ENCODE measurements around the gene SMPD2. TPM values are rescaled to one million over a fixed set of nuclear protein-coding genes. Genes with fewer than 3 reads are reported as not detected.
"Not testable (repeated sequence)": the region's sequence is repeated elsewhere in the genome, so short reads cannot be mapped to it uniquely, and the experiment has no call there.

Gene SMPD2
- total RNA-seq, 2 donors from 2014 or later: 22.9 to 49.5 TPM

DNA sequence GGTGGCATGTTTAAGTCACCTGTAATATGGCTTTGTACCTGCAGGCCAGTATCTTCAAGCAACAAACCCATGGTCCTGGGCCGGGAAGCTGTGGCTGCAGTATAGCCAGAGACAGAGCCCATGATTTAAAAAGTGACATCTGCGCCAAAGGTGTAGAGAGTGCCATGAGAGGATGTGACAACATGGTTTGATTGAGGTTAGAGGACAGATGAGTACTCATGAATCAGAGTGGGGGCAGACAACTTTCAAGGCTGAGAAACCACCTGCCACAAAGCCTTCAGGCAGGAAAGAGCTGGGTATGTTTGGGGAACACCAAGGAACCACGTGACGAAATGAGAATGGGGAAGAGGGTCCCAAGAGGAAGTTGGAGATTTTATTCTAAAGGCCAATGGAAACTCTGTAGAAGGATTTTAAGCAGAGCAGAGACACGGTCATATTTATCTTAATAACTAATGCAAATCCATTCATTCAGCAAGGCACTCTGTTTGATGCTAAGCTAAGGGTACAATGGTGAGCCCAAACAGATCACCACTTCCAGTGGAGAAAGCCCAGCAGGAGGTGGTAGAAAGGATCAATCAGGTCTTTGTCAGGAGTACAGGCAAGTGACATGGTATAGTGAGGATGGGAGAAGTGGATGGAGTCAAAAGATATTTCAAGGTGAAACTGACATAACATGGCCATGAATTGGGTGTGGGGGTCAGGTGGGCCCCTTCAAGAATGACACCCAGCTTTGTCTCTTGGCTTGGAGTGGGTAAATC, 18.4 kb downstream of the SMPD2 start:
- Mint-ChIP-seq H3K4me3 (peak overlapping the region; percentile 13), H3K27ac (peak overlapping the region; percentile 72), H3K36me3 (ENCODE audit: low read depth) (peaks cover 5% of the 10 kb centered on the region), H3K27me3 (no peaks in the 10 kb centered on the region), H3K4me1 (peaks cover 36% of the 10 kb centered on the region)
- DNase-seq: no peak
- ATAC-seq: peak; percentile 21
- no peaks in the 10 kb centered on the region for H3K9me3 ChIP-seq (ENCODE audit: control insufficient read depth, low read length, poor library complexity, severe bottlenecking)

DNA sequence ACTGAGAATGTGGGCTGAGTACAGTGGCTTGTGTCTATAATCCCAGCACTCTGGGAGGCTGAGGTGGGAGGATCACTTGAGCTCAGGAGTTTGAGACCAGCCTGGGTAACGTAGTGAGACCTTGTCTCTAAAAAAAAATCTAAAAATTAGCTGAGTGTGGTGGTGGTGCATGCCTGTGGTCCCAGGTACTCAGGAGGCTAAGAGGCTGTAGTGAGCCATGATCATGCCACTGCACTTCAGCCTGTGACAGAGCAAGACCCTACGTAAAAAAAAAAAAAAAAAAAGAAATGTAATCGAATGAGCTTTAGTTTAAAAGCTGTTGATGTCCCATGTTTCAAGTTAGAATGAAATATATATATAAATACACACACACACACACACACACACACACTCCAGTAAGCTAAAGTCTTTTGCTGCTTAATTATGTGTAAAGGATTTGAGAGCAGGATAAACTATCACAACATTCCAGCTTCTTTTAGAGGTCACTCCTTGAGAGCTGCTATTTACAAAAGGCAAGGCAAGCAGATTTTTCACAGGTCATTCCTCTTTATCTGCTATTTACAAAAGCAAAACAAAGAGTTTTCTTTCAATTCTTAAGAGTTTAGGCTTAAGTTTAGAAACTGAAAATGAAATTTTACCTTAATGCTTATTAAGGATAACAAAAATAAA, 19.8 kb downstream of the SMPD2 start:
- H3K9me3 ChIP-seq (ENCODE audit: control insufficient read depth, low read length, poor library complexity, severe bottlenecking): no peaks in the 10 kb centered on the region
- Mint-ChIP-seq H3K36me3 (ENCODE audit: low read depth) (peaks cover 7% of the 10 kb centered on the region), H3K27me3 (no peaks in the 10 kb centered on the region), H3K4me1 (peaks cover 33% of the 10 kb centered on the region), H3K27ac (peak overlapping the region; percentile 72), H3K4me3 (no peak overlapping the region)
- DNase-seq (no peak), ATAC-seq (no peak)

DNA sequence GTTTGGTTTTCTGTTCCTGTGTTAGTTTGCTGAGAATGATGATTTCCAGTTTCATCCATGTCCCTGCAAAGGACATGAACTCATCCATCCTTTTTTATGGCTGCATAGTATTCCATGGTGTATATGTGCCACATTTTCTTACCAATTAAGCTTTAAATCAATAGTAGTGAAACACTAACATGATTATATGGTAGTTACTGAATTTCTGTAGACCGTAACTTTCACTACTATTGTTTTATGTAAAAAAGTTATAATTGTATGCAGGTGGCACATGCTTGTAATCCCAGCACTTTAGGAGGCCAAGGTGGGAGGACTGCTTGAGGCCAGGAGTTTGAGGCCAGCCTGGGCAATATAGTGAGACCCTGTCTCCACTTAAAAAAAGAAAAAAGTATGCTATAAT, 20.7 kb downstream of the SMPD2 start:
- not testable (repeated sequence) for H3K9me3 ChIP-seq (ENCODE audit: control insufficient read depth, low read length, poor library complexity, severe bottlenecking); H3K27ac Mint-ChIP-seq; H3K27me3 Mint-ChIP-seq; H3K4me3 Mint-ChIP-seq; H3K36me3 Mint-ChIP-seq (ENCODE audit: low read depth); DNase-seq; ATAC-seq
- peaks cover 38% of the 10 kb centered on the region for H3K4me1 Mint-ChIP-seq

DNA sequence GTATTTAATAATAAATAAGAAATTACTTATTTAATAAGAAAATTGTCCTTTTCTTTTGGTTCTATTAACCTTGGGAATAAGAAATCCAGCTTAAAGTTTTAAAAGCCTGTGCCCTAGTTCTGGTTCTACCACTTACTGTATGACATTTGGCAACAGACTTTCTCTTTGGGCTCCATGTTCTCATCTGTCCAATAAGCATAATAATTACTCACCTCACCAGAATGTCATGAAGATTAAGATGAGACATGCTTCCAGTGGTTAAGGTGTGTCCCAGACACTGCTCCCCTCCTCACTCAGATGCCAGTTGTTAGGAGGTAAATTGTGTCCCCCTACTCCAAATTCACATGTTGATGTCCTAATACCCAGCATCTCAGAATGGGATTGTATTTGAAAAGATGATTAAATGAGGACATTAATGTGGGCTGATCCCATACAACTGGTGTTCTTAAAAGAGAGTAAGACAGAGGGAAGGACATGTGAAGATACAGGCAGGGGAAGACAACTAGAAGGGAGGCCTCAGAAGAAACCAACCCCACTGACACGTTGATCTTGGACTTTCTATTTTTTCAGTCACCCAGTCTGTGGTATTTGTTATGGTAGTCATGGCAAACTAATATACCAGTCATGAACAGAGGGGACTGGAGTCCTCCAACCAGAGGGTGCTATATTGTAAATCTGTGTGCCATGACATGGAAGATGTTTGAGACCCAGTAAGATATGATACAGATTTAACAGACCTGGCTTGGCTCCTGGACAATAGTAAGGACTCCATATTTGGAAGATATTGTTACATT, 21.4 kb downstream of the SMPD2 start:
- H3K36me3 Mint-ChIP-seq (ENCODE audit: low read depth): peaks cover 7% of the 10 kb centered on the region
- ATAC-seq: peak; percentile 37
- peaks cover 35% of the 10 kb centered on the region for H3K4me1 Mint-ChIP-seq
- no peaks in the 10 kb centered on the region for H3K27me3 Mint-ChIP-seq
- no peaks in the 10 kb centered on the region for H3K9me3 ChIP-seq (ENCODE audit: control insufficient read depth, low read length, poor library complexity, severe bottlenecking)
- no peak for DNase-seq
- H3K27ac Mint-ChIP-seq: peak overlapping the region; percentile 67
- no peak overlapping the region for H3K4me3 Mint-ChIP-seq

DNA sequence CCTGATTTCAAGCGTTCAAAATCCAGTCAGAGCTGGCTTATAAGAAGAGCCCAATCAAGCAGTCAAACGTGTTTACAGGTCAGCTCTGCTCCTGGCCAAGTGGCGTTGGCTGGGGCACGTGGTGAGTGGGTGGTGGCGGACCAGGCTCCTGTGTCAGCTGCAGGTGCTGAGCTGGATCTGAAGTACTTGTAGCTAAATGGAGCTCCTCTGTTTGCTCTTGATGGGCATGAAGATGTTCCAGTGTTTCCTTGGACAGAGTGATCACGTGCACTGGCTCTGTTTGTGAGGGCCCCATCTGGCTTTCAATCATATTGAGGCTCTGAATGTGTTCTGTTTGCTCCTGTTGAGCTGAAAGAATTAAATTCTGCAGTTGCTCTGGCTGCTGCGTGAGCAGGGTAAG, 25.2 kb downstream of the SMPD2 start:
- H3K36me3 Mint-ChIP-seq (ENCODE audit: low read depth): peaks cover 20% of the 10 kb centered on the region
- H3K27ac Mint-ChIP-seq: peak overlapping the region; percentile 67
- no peaks in the 10 kb centered on the region for H3K27me3 Mint-ChIP-seq
- no peaks in the 10 kb centered on the region for H3K9me3 ChIP-seq (ENCODE audit: control insufficient read depth, low read length, poor library complexity, severe bottlenecking)
- H3K4me3 Mint-ChIP-seq: no peak overlapping the region
- DNase-seq: no peak
- ATAC-seq: no peak
- peaks cover 31% of the 10 kb centered on the region for H3K4me1 Mint-ChIP-seq

DNA sequence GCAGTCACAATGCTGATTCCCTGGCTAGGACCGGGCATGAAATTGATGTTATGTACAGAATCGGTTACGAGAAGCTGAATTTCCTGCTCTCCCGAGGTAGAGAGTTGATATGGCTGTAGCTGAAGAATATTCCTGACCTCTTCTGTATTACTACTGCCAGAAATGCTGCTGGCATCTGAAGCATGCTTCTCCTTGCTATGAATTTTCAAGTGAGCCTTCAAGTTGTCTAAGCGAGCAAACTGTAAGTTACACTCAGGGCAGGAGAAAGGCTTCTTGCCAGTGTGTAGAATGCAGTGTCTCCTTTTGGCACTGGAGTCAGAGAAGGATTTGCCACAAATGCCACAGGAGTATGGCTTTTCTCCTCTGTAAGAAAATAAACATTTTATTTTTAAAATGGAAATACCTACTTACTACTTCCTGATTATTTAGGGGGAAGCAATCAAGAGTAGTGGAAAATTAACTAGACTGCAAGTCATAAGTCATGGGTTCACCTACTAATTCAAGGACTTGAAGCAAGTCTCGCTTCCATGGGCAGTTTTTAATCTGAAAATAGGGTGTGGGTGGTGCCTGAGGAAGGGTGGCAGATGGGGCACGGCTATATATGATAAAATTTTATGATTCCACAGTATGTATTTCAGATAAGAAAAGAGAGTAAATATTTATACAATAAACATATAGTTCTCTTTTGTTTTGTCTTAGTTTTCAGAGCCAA, 25.8 kb downstream of the SMPD2 start:
- Mint-ChIP-seq H3K4me1 (peaks cover 31% of the 10 kb centered on the region), H3K27me3 (no peaks in the 10 kb centered on the region), H3K27ac (peak overlapping the region; percentile 67), H3K36me3 (ENCODE audit: low read depth) (peaks cover 20% of the 10 kb centered on the region), H3K4me3 (no peak overlapping the region)
- no peaks in the 10 kb centered on the region for H3K9me3 ChIP-seq (ENCODE audit: control insufficient read depth, low read length, poor library complexity, severe bottlenecking)
- DNase-seq (no peak), ATAC-seq (no peak)

DNA sequence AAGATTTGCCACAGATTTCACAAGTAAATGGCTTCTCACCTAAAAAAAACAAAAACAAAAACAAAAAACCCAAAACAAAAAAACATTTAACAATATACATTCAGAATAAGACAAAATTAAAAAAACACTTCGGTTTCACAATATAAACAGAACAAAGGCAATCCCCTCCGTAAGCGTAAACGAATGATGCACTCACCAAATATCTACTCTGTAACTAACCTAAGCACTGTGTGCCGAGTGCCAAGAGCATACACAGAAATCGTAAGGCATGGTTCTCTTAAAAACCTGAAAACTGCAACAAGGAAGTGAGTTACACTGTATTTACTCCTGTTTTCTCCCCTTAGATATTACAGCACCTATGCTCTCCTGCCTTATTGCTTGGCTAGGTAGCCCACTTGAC, 27.2 kb downstream of the SMPD2 start:
- no peaks in the 10 kb centered on the region for H3K27me3 Mint-ChIP-seq
- no peak overlapping the region for H3K4me3 Mint-ChIP-seq
- ATAC-seq: no peak

DNA sequence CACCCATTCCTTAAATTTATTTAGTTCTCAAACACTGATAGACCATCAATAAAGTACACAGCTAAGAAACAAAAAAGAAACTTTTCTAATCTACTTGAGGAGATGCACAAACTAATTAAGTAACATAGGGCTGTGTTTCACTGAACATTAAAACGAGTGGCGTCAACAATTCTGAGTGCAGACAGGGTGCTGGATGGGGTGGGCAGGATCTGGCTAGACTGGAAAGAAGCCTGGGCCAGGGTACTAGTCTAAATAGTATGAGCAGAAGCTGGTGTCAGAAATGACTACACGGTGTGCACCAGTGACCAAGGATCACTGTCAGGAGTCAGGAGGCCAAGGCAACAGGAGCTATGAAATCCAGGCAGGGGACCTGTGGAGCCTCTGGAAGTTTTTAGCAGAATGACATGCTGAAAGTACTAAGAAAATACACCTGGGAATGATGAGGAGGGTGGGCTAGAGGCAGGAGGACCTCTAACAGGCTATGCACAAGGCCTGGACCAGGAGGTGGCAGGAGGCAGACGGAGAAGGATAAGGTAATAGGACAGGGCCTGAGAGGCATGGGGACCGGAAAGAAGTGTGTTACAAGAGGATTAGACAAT, 29.2 kb downstream of the SMPD2 start:
- Mint-ChIP-seq H3K27me3 (no peaks in the 10 kb centered on the region), H3K4me3 (no peak overlapping the region), H3K27ac (peak overlapping the region; percentile 67), H3K4me1 (peaks cover 45% of the 10 kb centered on the region), H3K36me3 (ENCODE audit: low read depth) (peaks cover 24% of the 10 kb centered on the region)
- DNase-seq (no peak), ATAC-seq (no peak)
- H3K9me3 ChIP-seq (ENCODE audit: control insufficient read depth, low read length, poor library complexity, severe bottlenecking): no peaks in the 10 kb centered on the region

More for the DNA sequence above, 27.2 kb downstream of the SMPD2 start:
- H3K4me1 Mint-ChIP-seq: peaks cover 37% of the 10 kb centered on the region
- DNase-seq: no peak
- H3K27ac Mint-ChIP-seq: peak overlapping the region; percentile 67
- peaks cover 17% of the 10 kb centered on the region for H3K36me3 Mint-ChIP-seq (ENCODE audit: low read depth)
- H3K9me3 ChIP-seq (ENCODE audit: control insufficient read depth, low read length, poor library complexity, severe bottlenecking): no peaks in the 10 kb centered on the region

DNA sequence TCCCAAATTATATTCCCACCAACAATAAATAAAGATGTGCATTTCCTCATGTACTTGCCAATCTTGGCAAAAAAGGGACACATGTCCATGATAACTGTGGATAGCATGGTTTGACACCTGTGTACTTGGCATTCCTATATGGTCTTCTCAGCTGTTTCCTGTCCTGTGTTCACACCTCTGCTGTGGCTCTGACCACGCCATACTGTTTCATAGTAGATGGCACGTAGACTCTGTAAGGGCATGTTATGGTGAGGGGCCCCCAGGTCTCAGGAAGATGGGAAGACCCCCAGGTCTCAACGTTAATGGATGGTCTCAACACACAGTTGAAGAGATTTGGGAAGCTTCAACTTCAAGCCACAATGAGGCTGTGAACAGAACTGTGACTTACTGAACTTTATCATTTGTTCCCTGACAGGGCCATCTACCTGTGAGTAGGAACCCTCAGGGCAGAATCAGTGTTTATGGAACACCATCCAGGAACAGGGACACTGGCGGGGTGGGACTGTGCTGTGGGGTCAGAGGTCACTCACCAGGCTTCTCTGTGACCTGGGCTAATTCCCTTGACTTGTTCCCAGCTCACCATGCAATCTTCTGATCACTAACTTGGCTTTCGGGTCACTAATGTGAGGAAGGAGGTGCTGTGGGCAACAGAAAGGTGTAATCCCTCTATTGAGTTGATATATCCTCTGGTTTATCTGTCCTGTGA, 30.7 kb downstream of the SMPD2 start:
- DNase-seq: no peak
- Mint-ChIP-seq H3K4me1 (peaks cover 48% of the 10 kb centered on the region), H3K36me3 (ENCODE audit: low read depth) (peaks cover 24% of the 10 kb centered on the region), H3K4me3 (no peak overlapping the region), H3K27me3 (no peaks in the 10 kb centered on the region), H3K27ac (peak overlapping the region; percentile 67)
- no peak for ATAC-seq
- H3K9me3 ChIP-seq (ENCODE audit: control insufficient read depth, low read length, poor library complexity, severe bottlenecking): no peaks in the 10 kb centered on the region

DNA sequence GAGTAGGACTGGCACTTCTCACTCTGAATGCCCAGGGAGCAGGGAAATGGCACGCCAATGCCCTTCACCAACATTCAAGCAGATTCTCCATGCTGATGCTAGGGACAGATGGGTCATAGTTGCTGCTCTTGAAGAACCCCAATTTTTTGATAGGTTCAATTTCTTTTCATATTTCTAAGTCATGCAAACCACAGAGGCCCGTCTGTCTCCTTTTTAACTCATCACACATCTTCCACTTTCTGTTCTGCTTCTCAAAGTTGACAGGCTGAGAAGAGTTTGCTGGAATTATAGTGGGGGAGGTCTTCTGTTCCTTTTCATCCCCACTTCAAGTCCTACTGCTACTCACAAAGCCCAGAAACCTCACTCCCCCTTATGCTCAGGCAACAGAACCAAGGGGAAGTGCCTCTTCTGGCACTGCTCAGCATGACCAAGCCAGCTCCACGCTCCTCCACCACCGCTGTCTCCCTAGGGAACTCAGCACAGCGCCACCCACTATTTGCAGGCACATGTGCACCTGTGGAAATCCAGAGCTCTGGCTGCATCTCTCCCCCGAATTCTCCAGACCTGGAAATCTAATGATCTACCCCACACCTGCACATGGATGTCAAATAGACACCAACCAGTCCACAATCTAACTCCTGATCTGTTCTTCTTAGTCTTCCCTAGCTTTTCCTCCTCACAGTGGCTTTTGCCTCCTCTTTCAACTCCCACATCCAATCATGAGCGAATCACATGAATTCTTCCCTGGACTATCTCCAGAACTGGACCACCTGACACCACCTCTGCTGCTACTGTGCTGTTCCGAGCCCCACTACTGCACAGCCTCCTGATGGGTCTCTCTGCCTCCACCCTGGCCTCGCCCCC, 31.8 kb downstream of the SMPD2 start:
- peaks cover 52% of the 10 kb centered on the region for H3K4me1 Mint-ChIP-seq
- DNase-seq (no peak), ATAC-seq (no peak)
- no peaks in the 10 kb centered on the region for H3K27me3 Mint-ChIP-seq
- peak overlapping the region; percentile 67 for H3K27ac Mint-ChIP-seq
- H3K9me3 ChIP-seq (ENCODE audit: control insufficient read depth, low read length, poor library complexity, severe bottlenecking): no peaks in the 10 kb centered on the region
- no peak overlapping the region for H3K4me3 Mint-ChIP-seq
- H3K36me3 Mint-ChIP-seq (ENCODE audit: low read depth): peaks cover 24% of the 10 kb centered on the region

DNA sequence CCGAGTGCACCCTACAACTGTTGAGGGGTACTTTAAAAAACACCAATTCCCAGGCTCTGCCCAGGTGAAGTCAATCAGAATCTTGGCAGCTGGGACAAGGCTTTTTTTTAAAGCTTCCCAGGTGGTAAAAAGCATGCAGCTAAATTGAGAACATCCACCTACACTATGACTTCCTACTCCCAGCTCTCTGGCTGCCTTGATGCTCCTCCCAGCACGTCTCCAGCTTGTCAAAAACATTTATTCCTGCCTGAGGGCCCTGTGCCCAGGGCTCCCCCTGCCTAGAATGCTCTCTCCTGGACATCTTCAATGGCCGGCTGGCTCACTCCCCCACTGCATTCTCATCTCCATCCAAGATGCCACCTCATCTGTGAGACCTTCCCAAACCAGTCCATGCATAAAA, 32.6 kb downstream of the SMPD2 start:
- DNase-seq (no peak), ATAC-seq (no peak)
- Mint-ChIP-seq H3K4me3 (no peak overlapping the region), H3K4me1 (peaks cover 55% of the 10 kb centered on the region), H3K36me3 (ENCODE audit: low read depth) (peaks cover 21% of the 10 kb centered on the region), H3K27ac (peak overlapping the region; percentile 67), H3K27me3 (no peaks in the 10 kb centered on the region)
- H3K9me3 ChIP-seq (ENCODE audit: control insufficient read depth, low read length, poor library complexity, severe bottlenecking): no peaks in the 10 kb centered on the region

Measured in T-helper 17 cell (primary cell).